ENCODE data around the gene USP40.

DNA sequence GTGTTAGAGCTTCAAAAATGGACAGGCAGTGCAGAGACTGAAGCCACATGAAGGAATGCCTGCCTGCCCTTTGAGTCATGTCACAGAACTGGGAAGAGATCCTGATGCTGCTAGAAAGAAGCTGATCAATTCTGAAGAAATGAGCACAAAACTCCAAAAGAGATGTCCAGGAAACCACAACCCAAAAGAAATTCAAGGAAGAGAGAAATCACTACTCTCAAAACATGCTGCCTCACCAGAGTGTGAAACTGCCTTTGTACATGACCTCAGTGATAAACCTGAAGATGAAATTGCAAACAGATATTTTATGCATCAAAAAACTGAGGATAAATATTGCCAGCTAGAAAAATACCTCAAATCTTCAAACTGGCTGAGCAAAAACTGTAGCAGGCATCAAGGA, 20.5 kb downstream of the USP40 start:
- TF ChIP-seq, protein P1, sequence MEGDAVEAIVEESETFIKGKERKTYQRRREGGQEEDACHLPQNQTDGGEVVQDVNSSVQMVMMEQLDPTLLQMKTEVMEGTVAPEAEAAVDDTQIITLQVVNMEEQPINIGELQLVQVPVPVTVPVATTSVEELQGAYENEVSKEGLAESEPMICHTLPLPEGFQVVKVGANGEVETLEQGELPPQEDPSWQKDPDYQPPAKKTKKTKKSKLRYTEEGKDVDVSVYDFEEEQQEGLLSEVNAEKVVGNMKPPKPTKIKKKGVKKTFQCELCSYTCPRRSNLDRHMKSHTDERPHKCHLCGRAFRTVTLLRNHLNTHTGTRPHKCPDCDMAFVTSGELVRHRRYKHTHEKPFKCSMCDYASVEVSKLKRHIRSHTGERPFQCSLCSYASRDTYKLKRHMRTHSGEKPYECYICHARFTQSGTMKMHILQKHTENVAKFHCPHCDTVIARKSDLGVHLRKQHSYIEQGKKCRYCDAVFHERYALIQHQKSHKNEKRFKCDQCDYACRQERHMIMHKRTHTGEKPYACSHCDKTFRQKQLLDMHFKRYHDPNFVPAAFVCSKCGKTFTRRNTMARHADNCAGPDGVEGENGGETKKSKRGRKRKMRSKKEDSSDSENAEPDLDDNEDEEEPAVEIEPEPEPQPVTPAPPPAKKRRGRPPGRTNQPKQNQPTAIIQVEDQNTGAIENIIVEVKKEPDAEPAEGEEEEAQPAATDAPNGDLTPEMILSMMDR (IDR thresholded peaks at IDR 0.05 in 2 of 3, conservative IDR thresholded peaks at IDR 0.05 in 1 of 3; ENCODE audit: borderline replicate concordance in 1 of 3, insufficient read depth in 1 of 3, low read depth in 2 of 3, low read length in 2 of 3), result no peak
- TF ChIP-seq POLR2A (IDR thresholded peaks at IDR 0.05; ENCODE audit: borderline replicate concordance, extremely low read depth, insufficient read depth, insufficient read length) (no peak), JUND (IDR thresholded peaks at IDR 0.05) (no peak), EZH2phosphoT487 (IDR thresholded peaks at IDR 0.05; ENCODE audit: borderline replicate concordance) (no peak), SRF (IDR thresholded peaks at IDR 0.05; ENCODE audit: low read depth) (no peak)
- TF ChIP-seq, protein P2, sequence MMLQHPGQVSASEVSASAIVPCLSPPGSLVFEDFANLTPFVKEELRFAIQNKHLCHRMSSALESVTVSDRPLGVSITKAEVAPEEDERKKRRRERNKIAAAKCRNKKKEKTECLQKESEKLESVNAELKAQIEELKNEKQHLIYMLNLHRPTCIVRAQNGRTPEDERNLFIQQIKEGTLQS (IDR thresholded peaks at IDR 0.05), result no peak

Data from HCT116 (cell line).